B cell (primary cell): ENCODE results near the gene OR4C5. TPM values are rescaled to one million over a fixed set of nuclear protein-coding genes. Genes with fewer than 3 reads are reported as not detected.
"Not testable (repeated sequence)": the region's sequence is repeated elsewhere in the genome, so short reads cannot be mapped to it uniquely, and the experiment has no call there.

Experiments
- ATAC-seq: fragments of 200-7000 bp; cut with Tn5 transposase; one replicate; pipeline ENCODE4 v1.10.0; 2021; ENCODE audit warnings: low read depth, mild to moderate bottlenecking, moderate number of reproducible peaks, moderate library complexity
- CTCF ChIA-PET: fragments of 350-600 bp; sonication (Branson Sonifier 250); formaldehyde crosslinking; loops from one replicate; lab custom pipeline; 2021; ENCODE audit warnings: antibody characterized with exemption, inconsistent platforms; lab: Charles Lee
- POLR2A ChIA-PET: fragments of 350-600 bp; sonication (Branson Sonifier 250); formaldehyde crosslinking; loops from one replicate; lab custom pipeline; 2021; ENCODE audit warnings: antibody characterized with exemption; lab: Charles Lee
- DNase-seq: peaks from one replicate; pipeline ENCODE4 v3.0.0; 2013
- H2AFZ ChIP-seq: 2 replicates; pipeline ENCODE4 v1.6.1; 2012; ENCODE audit warnings: mild to moderate bottlenecking, low read depth, low read length; ENCODE audit not compliant: insufficient read depth, poor library complexity, severe bottlenecking
- H3K27ac ChIP-seq, 2 donors: 1 replicate in 1 of 2; 2 replicates in 1 of 2; pipeline ENCODE4 v1.5.1; 2012 to 2013; ENCODE audit warnings: low read length in 2 of 2, mild to moderate bottlenecking in 2 of 2, moderate library complexity in 1 of 2
- H3K27me3 ChIP-seq, 4 experiments: fragments of 200-600 bp in 1 of 4; sonication (generic) in 1 of 4; replicated peaks in 1 of 4; 1 replicate in 2 of 4; 2 replicates in 2 of 4; pipeline versions ENCODE4 v1.6.1 to v1.7.0; 2013 to 2016; ENCODE audit warnings: low read length in 3 of 4, mild to moderate bottlenecking in 2 of 4, mixed read lengths in 1 of 4, moderate library complexity in 1 of 4; ENCODE audit not compliant: insufficient read depth in 4 of 4, control insufficient read depth in 3 of 4; ENCODE audit errors: control extremely low read depth in 1 of 4
- H3K36me3 ChIP-seq, 2 experiments: replicated peaks in 1 of 2; 1 replicate in 1 of 2; 2 replicates in 1 of 2; pipeline versions ENCODE4 v1.6.1 to v1.7.1; 2013; ENCODE audit warnings: low read length in 1 of 2; ENCODE audit not compliant: insufficient read depth in 2 of 2, control insufficient read depth in 1 of 2; ENCODE audit errors: control extremely low read depth in 1 of 2, extremely low read depth in 1 of 2
- H3K4me1 ChIP-seq, 2 donors: fragments of 200-600 bp in 1 of 2; sonication (generic) in 1 of 2; 1 replicate in 1 of 2; 2 replicates in 1 of 2; pipeline versions ENCODE4 v1.5.1 to v1.6.1; 2013 to 2017; ENCODE audit warnings: low read length in 2 of 2; ENCODE audit not compliant: control insufficient read depth in 2 of 2, insufficient read depth in 2 of 2
- H3K4me2 ChIP-seq: replicated peaks from 2 replicates; pipeline ENCODE3; 2012; ENCODE audit warnings: mild to moderate bottlenecking, low read depth, low read length; ENCODE audit not compliant: poor library complexity, severe bottlenecking
- H3K4me3 ChIP-seq, 5 experiments: fragments of 200-600 bp in 1 of 5; sonication (generic) in 1 of 5; 1 replicate in 3 of 5; 2 replicates in 2 of 5; pipeline versions ENCODE4 v1.5.1 to v1.7.0; 2011 to 2016; ENCODE audit warnings: low read length in 4 of 5, mild to moderate bottlenecking in 4 of 5, low read depth in 2 of 5, control low read depth in 1 of 5, moderate library complexity in 1 of 5; ENCODE audit not compliant: insufficient read depth in 1 of 5; ENCODE audit errors: control extremely low read depth in 1 of 5, extremely low read depth in 1 of 5
- H3K79me2 ChIP-seq: fragments of 200-600 bp; sonication (generic); one replicate; pipeline ENCODE4 v1.6.0; 2016; ENCODE audit warnings: low read length; ENCODE audit not compliant: control insufficient read depth, insufficient read depth
- H3K9ac ChIP-seq: fragments of 200-600 bp; sonication (generic); 2 replicates; pipeline ENCODE4 v1.6.1; 2017; ENCODE audit warnings: mild to moderate bottlenecking, low read length, moderate library complexity
- H3K9me3 ChIP-seq, 3 donors: one replicate each; pipeline versions ENCODE4 v1.6.1 to v1.7.1; 2013; ENCODE audit warnings: low read length in 2 of 3; ENCODE audit not compliant: control insufficient read depth in 2 of 3, insufficient read depth in 1 of 3; ENCODE audit errors: control extremely low read depth in 1 of 3
- H4K20me1 ChIP-seq: 2 replicates; pipeline ENCODE4 v1.6.0; 2012; ENCODE audit warnings: mild to moderate bottlenecking, low read length; ENCODE audit not compliant: insufficient read depth, control insufficient read depth, poor library complexity, severe bottlenecking
- H3K27ac Mint-ChIP-seq: one replicate; pipeline ENCODE4 v1.8.0; 2021; ENCODE audit warnings: mixed read lengths
- H3K27me3 Mint-ChIP-seq: one replicate; pipeline ENCODE4 v1.8.0; 2021; ENCODE audit warnings: mixed read lengths
- H3K4me1 Mint-ChIP-seq: one replicate; pipeline ENCODE4 v1.8.0; 2021; ENCODE audit warnings: mixed read lengths
- H3K4me3 Mint-ChIP-seq: one replicate; pipeline ENCODE4 v1.8.0; 2021; ENCODE audit warnings: mixed read lengths
- H3K9me3 Mint-ChIP-seq: one replicate; pipeline ENCODE4 v1.8.0; 2022; ENCODE audit warnings: mixed read lengths; ENCODE audit not compliant: insufficient read depth
- CTCF ChIP-seq: fragments of 200-600 bp; IDR thresholded peaks from one replicate; pipeline ENCODE4 v1.8.0; 2022; ENCODE audit warnings: antibody characterized with exemption, mild to moderate bottlenecking
- EZH2 ChIP-seq: IDR thresholded peaks from 2 replicates; pipeline ENCODE4 v1.6.1; 2012; ENCODE audit warnings: borderline replicate concordance, low read depth, mild to moderate bottlenecking, moderate library complexity, low read length; ENCODE audit not compliant: insufficient read depth, poor library complexity, severe bottlenecking
- WGBS: methylation state at CpG from one replicate; pipeline ENCODE4 v1.1.5; 2013; ENCODE audit warnings: missing lambda C conversion rate; ENCODE audit not compliant: insufficient coverage; 5-methylcytosine and 5-hydroxymethylcytosine counted together
- intact Hi-C: fragments of 100-400 bp; cut with micrococcal nuclease; formaldehyde crosslinking; loops from one replicate; pipeline ENCODE4 v1.10.0; 2022
- polyA minus RNA-seq: library from RNA; depleted of rRNA, polyadenylated mRNA; stranded (reverse); fragments of >200 nt; gene quantifications from 2 replicates; pipeline ENCODE4 v1.2.3, GENCODE V29; 2012
- polyA plus RNA-seq: library from polyadenylated mRNA; depleted of rRNA; stranded (reverse); fragments of >200 nt; gene quantifications from 2 replicates; pipeline ENCODE4 v1.2.3, GENCODE V29; 2012
- total RNA-seq, 2 donors: library from RNA; stranded (reverse); fragments of 120-200 nt in 1 of 2; gene quantifications; 1 replicate in 1 of 2; 2 replicates in 1 of 2; pipeline versions ENCODE4 v1.2.3 to v1.2.4, GENCODE V29; 2013 to 2022

OR4C5 gene
- total RNA-seq (not detected in 2 replicates), polyA plus RNA-seq (not detected in 2 replicates), polyA minus RNA-seq (not detected in 2 replicates)
- total RNA-seq (2013) = not detected

DNA sequence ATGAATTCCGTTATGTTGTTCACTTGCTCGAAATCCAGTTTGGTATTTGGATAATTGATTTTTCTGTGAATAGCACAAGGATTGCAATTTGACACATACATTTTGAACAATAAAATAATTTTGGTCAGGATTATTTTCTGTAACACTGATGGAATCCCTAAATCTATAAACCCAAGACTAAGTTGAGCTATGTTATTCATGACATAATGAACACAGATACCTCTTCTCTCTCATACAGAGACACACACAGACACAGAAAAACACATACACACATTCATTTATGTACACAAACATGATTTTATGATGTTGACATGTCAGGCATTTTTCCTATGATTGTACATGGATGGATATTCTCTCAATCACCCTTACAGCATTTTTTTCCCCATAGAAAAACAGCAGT is at the start of gene OR4C5:
TSS of gene OR4C5 (minus strand) at position 101 of the 400 bp plus-strand sequence. CDS start at position 101, 0 bp downstream.
- TF ChIP-seq CTCF (no peak), EZH2 (no peak)
- ATAC-seq = no peak
- no peak for DNase-seq
- CTCF ChIA-PET = no interaction called here
- Histone ChIP-seq H2AFZ (no peak within 1 kb of the TSS), H3K9ac (no peak within 1 kb of the TSS), H3K4me3 (no peak within 1 kb of the TSS), H3K27ac (no peak within 1 kb of the TSS), H4K20me1 (no peaks in the 10 kb centered on the region), H3K79me2 (no peaks in the 10 kb centered on the region), H3K9me3 (peaks cover 0 to 3% (median 0%) of the 10 kb centered on the region in 3 donors), H3K27me3 (no peaks in the 10 kb centered on the region), H3K4me1 (no peaks in the 10 kb centered on the region), H3K36me3 (no peaks in the 10 kb centered on the region), H3K4me2 (no peak within 1 kb of the TSS)
- H3K9me3 Mint-ChIP-seq = no peaks in the 10 kb centered on the region
- H3K27me3 Mint-ChIP-seq = no peaks in the 10 kb centered on the region
- intact Hi-C loops = no loop called here
- H3K4me1 Mint-ChIP-seq = no peaks in the 10 kb centered on the region
- H3K27ac Mint-ChIP-seq = no peak within 1 kb of the TSS
- 87% methylated on average over 2 of the region's 2 CpGs for WGBS
- H3K4me3 Mint-ChIP-seq = no peak within 1 kb of the TSS
- POLR2A ChIA-PET = no interaction called here

DNA sequence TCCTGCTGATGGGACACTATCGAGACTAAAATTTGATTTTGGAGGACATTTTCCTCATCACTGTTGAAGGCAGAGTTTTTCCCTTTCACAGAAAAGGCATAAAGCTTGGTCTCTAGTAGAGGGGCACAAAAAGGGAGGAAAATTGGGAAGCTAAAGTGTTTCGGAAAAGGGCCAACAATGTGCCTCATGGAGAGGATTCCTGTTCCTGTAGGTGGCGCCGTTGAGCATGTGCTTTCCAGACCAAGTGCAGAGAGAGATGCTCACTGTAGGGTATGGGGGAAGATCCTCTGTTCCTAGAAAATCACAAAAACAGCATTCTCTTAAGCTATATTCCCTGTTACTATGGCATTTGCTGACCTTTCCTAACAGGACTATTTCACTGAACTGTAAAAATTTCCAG is 18.4 kb upstream of the OR4C5 start:
- WGBS = no CpG with 5 or more reads among the region's 4 CpGs
- Mint-ChIP-seq H3K4me3 (no peak overlapping the region), H3K4me1 (no peaks in the 10 kb centered on the region), H3K27ac (no peak overlapping the region), H3K27me3 (no peaks in the 10 kb centered on the region), H3K9me3 (peaks cover 7% of the 10 kb centered on the region)
- Histone ChIP-seq H3K79me2 (no peaks in the 10 kb centered on the region), H3K4me1 (no peaks in the 10 kb centered on the region), H3K4me3 (no peak overlapping the region), H3K36me3 (no peaks in the 10 kb centered on the region), H2AFZ (no peak overlapping the region), H4K20me1 (no peaks in the 10 kb centered on the region), H3K9ac (no peak overlapping the region), H3K4me2 (no peak overlapping the region), H3K27me3 (no peaks in the 10 kb centered on the region), H3K9me3 (peaks cover 0 to 1% (median 0%) of the 10 kb centered on the region in 3 donors), H3K27ac (no peak overlapping the region)
- ATAC-seq (no peak), DNase-seq (no peak)
- POLR2A ChIA-PET = no interaction called here
- TF ChIP-seq CTCF (no peak), EZH2 (no peak)
- CTCF ChIA-PET = no interaction called here
- intact Hi-C loops = no loop called here

DNA sequence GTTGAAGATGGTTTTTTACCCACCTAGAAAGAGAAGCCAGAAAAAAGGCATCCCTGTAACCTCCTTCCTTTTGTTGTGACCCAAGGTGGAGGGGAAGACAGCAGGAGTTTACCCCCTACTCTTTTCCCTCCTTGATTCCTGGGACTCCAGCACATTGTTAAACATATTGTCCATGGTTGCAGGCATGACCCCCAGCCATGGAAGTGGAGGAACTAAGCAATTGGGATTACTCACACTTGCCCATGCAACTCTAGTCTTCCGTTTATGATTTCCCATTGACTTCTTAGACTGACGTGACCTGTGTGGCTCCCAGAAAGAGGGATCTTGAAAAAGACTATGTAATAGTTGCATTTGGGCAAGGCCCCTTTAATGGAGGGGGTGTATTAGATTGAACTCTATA is 17.9 kb upstream of the OR4C5 start:
- H3K27me3 ChIP-seq, H3K9me3 ChIP-seq, H3K4me3 Mint-ChIP-seq, H3K27ac ChIP-seq, H4K20me1 ChIP-seq, H3K27ac Mint-ChIP-seq, POLR2A ChIA-PET, H3K4me3 ChIP-seq, H3K4me2 ChIP-seq, ATAC-seq, H3K9ac ChIP-seq, H3K9me3 Mint-ChIP-seq, H3K4me1 Mint-ChIP-seq, H2AFZ ChIP-seq, DNase-seq, CTCF ChIA-PET, H3K79me2 ChIP-seq, H3K27me3 Mint-ChIP-seq, H3K36me3 ChIP-seq, intact Hi-C loops, H3K4me1 ChIP-seq: not testable (repeated sequence)
- no CpG with 5 or more reads among the region's 2 CpGs for WGBS
